Thyroid gland (tissue), 4 donors: Measurements from ENCODE around the gene KIRREL3.

Experiments
- POLR2A ChIP-seq, 2 donors: fragments of 450-650 bp; IDR thresholded peaks; one replicate each; pipeline ENCODE4 v1.6.1; 2017; ENCODE audit warnings: antibody characterized with exemption in 2 of 2, mild to moderate bottlenecking in 2 of 2, moderate library complexity in 1 of 2
- TF ChIP-seq, protein P1 (sequence below), 6 experiments: fragments of 200-600 bp in 3 of 6; fragments of 450-650 bp in 3 of 6; sonication (generic) in 3 of 6; IDR thresholded peaks; one replicate each; pipeline ENCODE4 v1.5.1; 2016 to 2019; ENCODE audit warnings: antibody characterized with exemption in 6 of 6, mild to moderate bottlenecking in 2 of 6, inconsistent platforms in 1 of 6, moderate library complexity in 1 of 6

DNA sequence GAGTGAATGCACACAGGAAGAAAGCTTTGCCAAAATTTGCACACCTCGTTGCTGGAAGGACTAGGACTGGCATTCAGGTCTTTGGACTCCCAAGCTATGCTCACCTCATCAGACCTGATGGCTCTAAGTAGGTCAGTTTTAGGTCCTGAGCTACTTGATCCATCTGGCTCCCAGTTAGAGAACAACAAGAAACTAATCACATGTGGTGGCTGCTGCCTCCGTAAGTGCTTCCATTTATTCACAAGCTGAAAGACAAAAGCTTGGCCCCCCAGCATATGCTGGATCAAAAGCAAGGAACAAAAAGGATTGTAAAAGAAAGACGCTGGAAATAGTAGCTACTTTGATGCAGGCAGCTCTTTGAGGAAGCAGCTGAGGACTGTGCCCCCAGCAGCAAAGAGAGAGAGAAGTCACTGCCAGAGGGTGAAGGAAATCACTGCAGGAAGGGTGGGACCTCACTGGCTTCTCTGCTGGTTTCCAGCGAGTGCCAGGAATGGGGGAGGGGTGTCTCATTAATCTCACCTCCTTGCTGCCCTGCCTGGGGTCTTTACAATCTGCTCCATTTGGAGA lies 268.9 kb downstream of the KIRREL3 start:
- TF ChIP-seq, protein P1, sequence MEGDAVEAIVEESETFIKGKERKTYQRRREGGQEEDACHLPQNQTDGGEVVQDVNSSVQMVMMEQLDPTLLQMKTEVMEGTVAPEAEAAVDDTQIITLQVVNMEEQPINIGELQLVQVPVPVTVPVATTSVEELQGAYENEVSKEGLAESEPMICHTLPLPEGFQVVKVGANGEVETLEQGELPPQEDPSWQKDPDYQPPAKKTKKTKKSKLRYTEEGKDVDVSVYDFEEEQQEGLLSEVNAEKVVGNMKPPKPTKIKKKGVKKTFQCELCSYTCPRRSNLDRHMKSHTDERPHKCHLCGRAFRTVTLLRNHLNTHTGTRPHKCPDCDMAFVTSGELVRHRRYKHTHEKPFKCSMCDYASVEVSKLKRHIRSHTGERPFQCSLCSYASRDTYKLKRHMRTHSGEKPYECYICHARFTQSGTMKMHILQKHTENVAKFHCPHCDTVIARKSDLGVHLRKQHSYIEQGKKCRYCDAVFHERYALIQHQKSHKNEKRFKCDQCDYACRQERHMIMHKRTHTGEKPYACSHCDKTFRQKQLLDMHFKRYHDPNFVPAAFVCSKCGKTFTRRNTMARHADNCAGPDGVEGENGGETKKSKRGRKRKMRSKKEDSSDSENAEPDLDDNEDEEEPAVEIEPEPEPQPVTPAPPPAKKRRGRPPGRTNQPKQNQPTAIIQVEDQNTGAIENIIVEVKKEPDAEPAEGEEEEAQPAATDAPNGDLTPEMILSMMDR (IDR thresholded peaks at IDR 0.05) = no peak
- TF ChIP-seq POLR2A (IDR thresholded peaks at IDR 0.05) = no peak
